ENCODE results near the gene ZBTB3.

- TF ChIP-seq POLR2AphosphoS5 (IDR thresholded peaks at IDR 0.05) (no peak), CTCF (IDR thresholded peaks at IDR 0.05) (no peak), EP300 (IDR thresholded peaks at IDR 0.05; ENCODE audit: low read depth) (no peak)
Measured at GRCh38 chr11:62710001-62710345, 44.0 kb downstream of the ZBTB3 start.
